Retinal pigment epithelial cell (primary cell): ENCODE data around the gene GRM1.
A peak's percentile ranks its signal among the peaks of the same experiment; 100 is the strongest.

Experiments
- DNase-seq: peaks from one replicate; pipeline ENCODE4 v3.0.0-alpha.2; 2010; ENCODE audit warnings: low read depth
- H3K4me3 ChIP-seq: 2 replicates; pipeline ENCODE4 v1.5.1; 2011; ENCODE audit warnings: mild to moderate bottlenecking, low read length, control low read depth, moderate library complexity
- CTCF ChIP-seq: conservative IDR thresholded peaks from 2 replicates; pipeline ENCODE4 v1.5.1; 2011; ENCODE audit warnings: low read depth, low read length, control low read depth, inconsistent platforms

Gene GRM1

GRCh38 chr6:146367061-146367460 is 338.2 kb downstream of the GRM1 start:
- TF ChIP-seq CTCF: no peak
- no peak for DNase-seq

GRCh38 chr6:146369866-146370265 is 341.0 kb downstream of the GRM1 start:
- DNase-seq: no peak
- H3K4me3 ChIP-seq: no peak overlapping the region
- no peak for TF ChIP-seq CTCF

More at GRCh38 chr6:146367061-146367460, 338.2 kb downstream of the GRM1 start:
- no peak overlapping the region for H3K4me3 ChIP-seq

GRCh38 chr6:146381486-146381885 is 352.6 kb downstream of the GRM1 start:
- no peak for DNase-seq
- peak; percentile 34 for TF ChIP-seq CTCF
- no peak overlapping the region for H3K4me3 ChIP-seq

- TF ChIP-seq CTCF: no peak
These were observed 360.0 kb downstream of the GRM1 start for GRCh38 chr6:146388736-146389364.

DNA sequence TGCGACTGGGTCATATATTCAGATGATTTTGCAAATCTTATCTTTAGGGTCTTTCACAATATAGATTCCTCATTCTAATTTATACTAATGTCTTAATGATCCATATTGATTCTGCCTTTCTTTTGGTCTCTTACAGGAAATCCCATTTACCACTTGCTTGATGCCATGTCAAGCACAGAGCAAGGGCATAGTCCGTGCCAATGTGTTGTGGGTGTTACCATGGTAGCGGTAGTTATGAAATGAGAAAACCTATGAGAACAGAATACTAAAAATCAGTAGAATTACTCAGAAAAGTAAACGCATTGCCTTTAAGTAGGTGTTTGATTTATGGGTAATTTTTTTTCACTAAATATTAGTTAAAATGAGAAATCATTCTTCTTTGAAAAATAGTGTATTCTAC is 360.9 kb downstream of the GRM1 start:
- no peak for DNase-seq
- no peak overlapping the region for H3K4me3 ChIP-seq
- TF ChIP-seq CTCF: no peak

More at GRCh38 chr6:146388736-146389364, 360.0 kb downstream of the GRM1 start:
- no peak overlapping the region for H3K4me3 ChIP-seq
- DNase-seq: no peak

GRCh38 chr6:146397638-146398037 is 368.8 kb downstream of the GRM1 start:
- no peak overlapping the region for H3K4me3 ChIP-seq
- DNase-seq: no peak
- no peak for TF ChIP-seq CTCF

DNA sequence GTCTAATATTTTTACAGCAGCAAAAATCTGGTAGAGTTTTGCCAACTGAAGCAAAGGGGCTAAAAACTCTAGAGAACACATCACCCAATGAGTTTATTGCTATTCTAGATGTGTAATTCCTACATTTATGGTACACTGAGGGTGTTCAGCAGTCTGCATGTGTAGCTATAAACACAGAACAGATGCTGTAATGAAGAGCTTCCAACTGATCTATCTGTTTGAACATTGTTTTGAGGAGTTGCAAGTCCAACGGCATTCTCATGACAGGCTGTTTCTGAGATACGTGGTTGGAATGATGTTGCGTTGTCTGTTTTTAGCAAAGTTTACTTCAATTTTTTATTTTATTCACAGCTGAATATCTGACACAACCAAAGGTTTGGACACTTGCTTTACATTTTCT is 373.6 kb downstream of the GRM1 start:
- no peak for TF ChIP-seq CTCF
- DNase-seq: no peak

More for the DNA sequence above, 373.6 kb downstream of the GRM1 start:
- H3K4me3 ChIP-seq: no peak overlapping the region
